ENCODE measurements around the gene FEZ2. TPM values are rescaled to one million over a fixed set of nuclear protein-coding genes. Genes with fewer than 3 reads are reported as not detected.
"Not testable (repeated sequence)": the region's sequence is repeated elsewhere in the genome, so short reads cannot be mapped to it uniquely, and the experiment has no call there.

FEZ2 gene
- total RNA-seq, 1 experiment from 2014 or later: 51.1 TPM

DNA sequence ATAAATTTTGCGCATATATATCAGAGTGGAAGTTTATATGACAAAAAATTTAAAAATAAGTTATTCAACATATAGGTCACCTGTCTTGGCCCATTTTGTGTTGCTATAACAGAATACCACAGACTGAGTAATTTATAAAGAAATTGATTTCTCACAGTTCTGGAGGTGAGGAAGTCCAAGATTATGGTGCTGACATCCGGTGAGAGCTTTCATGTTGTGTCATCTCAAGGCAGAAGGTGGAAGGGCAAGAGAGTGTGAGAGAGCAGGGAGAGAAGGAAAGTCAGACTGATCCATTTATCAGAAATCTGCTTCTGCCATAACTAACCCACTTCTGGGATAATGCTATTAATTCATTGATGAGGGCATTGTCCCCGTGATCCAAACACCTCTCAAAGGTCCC is 9.0 kb upstream of the FEZ2 start:
- H3K27ac ChIP-seq (ENCODE audit: low read length): no peak overlapping the region
- no peaks in the 10 kb centered on the region for H3K9me3 ChIP-seq (ENCODE audit: control insufficient read depth, insufficient read depth, low read depth, low read length)
- DNase-seq (ENCODE audit: low read depth, low spot score) (no peak), ATAC-seq (no peak)
- ChIA-PET CTCF (no interaction called here), POLR2A (no interaction called here)
- BruUV-seq (replicated peaks): no TSS peak
- no peak for TF ChIP-seq SIN3A (IDR thresholded peaks at IDR 0.05; ENCODE audit: borderline replicate concordance, insufficient read depth, low read depth, low read length)
- TF ChIP-seq TCF7L2 (IDR thresholded peaks at IDR 0.05; ENCODE audit: low read depth, low read length): no peak
- TF ChIP-seq, protein P1, sequence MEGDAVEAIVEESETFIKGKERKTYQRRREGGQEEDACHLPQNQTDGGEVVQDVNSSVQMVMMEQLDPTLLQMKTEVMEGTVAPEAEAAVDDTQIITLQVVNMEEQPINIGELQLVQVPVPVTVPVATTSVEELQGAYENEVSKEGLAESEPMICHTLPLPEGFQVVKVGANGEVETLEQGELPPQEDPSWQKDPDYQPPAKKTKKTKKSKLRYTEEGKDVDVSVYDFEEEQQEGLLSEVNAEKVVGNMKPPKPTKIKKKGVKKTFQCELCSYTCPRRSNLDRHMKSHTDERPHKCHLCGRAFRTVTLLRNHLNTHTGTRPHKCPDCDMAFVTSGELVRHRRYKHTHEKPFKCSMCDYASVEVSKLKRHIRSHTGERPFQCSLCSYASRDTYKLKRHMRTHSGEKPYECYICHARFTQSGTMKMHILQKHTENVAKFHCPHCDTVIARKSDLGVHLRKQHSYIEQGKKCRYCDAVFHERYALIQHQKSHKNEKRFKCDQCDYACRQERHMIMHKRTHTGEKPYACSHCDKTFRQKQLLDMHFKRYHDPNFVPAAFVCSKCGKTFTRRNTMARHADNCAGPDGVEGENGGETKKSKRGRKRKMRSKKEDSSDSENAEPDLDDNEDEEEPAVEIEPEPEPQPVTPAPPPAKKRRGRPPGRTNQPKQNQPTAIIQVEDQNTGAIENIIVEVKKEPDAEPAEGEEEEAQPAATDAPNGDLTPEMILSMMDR (IDR thresholded peaks at IDR 0.05): no peak
- TF ChIP-seq POLR2AphosphoS5 (IDR thresholded peaks at IDR 0.05; ENCODE audit: low read depth, low read length): no peak
- TF ChIP-seq, protein P2, sequence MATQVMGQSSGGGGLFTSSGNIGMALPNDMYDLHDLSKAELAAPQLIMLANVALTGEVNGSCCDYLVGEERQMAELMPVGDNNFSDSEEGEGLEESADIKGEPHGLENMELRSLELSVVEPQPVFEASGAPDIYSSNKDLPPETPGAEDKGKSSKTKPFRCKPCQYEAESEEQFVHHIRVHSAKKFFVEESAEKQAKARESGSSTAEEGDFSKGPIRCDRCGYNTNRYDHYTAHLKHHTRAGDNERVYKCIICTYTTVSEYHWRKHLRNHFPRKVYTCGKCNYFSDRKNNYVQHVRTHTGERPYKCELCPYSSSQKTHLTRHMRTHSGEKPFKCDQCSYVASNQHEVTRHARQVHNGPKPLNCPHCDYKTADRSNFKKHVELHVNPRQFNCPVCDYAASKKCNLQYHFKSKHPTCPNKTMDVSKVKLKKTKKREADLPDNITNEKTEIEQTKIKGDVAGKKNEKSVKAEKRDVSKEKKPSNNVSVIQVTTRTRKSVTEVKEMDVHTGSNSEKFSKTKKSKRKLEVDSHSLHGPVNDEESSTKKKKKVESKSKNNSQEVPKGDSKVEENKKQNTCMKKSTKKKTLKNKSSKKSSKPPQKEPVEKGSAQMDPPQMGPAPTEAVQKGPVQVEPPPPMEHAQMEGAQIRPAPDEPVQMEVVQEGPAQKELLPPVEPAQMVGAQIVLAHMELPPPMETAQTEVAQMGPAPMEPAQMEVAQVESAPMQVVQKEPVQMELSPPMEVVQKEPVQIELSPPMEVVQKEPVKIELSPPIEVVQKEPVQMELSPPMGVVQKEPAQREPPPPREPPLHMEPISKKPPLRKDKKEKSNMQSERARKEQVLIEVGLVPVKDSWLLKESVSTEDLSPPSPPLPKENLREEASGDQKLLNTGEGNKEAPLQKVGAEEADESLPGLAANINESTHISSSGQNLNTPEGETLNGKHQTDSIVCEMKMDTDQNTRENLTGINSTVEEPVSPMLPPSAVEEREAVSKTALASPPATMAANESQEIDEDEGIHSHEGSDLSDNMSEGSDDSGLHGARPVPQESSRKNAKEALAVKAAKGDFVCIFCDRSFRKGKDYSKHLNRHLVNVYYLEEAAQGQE (IDR thresholded peaks at IDR 0.05; ENCODE audit: insufficient read depth in 1 of 2, low read depth in 2 of 2, low read length in 1 of 2): no peak
- H3K4me1 ChIP-seq (ENCODE audit: control insufficient read depth, insufficient read depth, low read length): no peaks in the 10 kb centered on the region
- no peak overlapping the region for H3K4me3 ChIP-seq (ENCODE audit: low read depth in 2 of 2, low read length in 2 of 2)
- no peaks in the 10 kb centered on the region for H3K27me3 ChIP-seq (ENCODE audit: control insufficient read depth, insufficient read depth, low read length)
- no peaks in the 10 kb centered on the region for H3K36me3 ChIP-seq (ENCODE audit: control insufficient read depth, insufficient read depth, low read length)
- intact Hi-C loops (cut with micrococcal nuclease; ENCODE audit: unreplicated experiment): no loop called here
- in situ Hi-C loops (cut with HindIII; ENCODE audit: low pct_unique_long_range_greater_than_20kb, low sequenced_read_pairs): no loop called here

DNA sequence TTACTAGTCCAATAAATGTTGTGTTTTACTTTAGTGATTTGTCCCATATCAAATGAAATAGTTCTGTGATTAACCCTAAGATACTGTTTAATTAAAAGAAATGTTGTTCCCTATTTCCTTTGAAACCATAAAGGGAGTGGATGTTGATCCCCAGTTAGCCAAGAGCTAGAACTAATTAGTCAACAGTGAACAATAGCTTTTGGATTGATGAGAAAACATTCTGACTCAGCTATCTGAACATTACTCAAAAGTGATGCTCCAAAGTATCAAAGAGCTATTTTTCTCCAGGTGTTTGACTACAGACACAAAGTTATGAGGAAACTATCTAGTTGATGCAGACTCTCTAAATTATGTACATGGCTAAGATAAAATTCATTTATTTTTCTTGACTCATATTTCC is 7.3 kb upstream of the FEZ2 start:
- Histone ChIP-seq H3K9me3 (ENCODE audit: control insufficient read depth, insufficient read depth, low read depth, low read length) (no peaks in the 10 kb centered on the region), H3K36me3 (ENCODE audit: control insufficient read depth, insufficient read depth, low read length) (no peaks in the 10 kb centered on the region), H3K27ac (ENCODE audit: low read length) (no peak overlapping the region; the same call in 1 of the 2 replicates), H3K4me1 (ENCODE audit: control insufficient read depth, insufficient read depth, low read length) (no peaks in the 10 kb centered on the region), H3K4me3 (ENCODE audit: low read depth in 2 of 2, low read length in 2 of 2) (no peak overlapping the region), H3K27me3 (ENCODE audit: control insufficient read depth, insufficient read depth, low read length) (no peaks in the 10 kb centered on the region)
- ATAC-seq (no peak), DNase-seq (ENCODE audit: low read depth, low spot score) (no peak)
- in situ Hi-C loops (cut with HindIII; ENCODE audit: low pct_unique_long_range_greater_than_20kb, low sequenced_read_pairs): no loop called here
- CTCF ChIA-PET: no interaction called here
- no TSS peak for BruUV-seq (replicated peaks)
- POLR2A ChIA-PET: no interaction called here
- intact Hi-C loops (cut with micrococcal nuclease; ENCODE audit: unreplicated experiment): no loop called here
- TF ChIP-seq, protein P2 (IDR thresholded peaks at IDR 0.05; ENCODE audit: insufficient read depth in 1 of 2, low read depth in 2 of 2, low read length in 1 of 2): no peak
- TF ChIP-seq POLR2AphosphoS5 (IDR thresholded peaks at IDR 0.05; ENCODE audit: low read depth, low read length) (no peak), SIN3A (IDR thresholded peaks at IDR 0.05; ENCODE audit: borderline replicate concordance, insufficient read depth, low read depth, low read length) (no peak), TCF7L2 (IDR thresholded peaks at IDR 0.05; ENCODE audit: low read depth, low read length) (no peak)
- TF ChIP-seq, protein P1 (IDR thresholded peaks at IDR 0.05): no peak

DNA sequence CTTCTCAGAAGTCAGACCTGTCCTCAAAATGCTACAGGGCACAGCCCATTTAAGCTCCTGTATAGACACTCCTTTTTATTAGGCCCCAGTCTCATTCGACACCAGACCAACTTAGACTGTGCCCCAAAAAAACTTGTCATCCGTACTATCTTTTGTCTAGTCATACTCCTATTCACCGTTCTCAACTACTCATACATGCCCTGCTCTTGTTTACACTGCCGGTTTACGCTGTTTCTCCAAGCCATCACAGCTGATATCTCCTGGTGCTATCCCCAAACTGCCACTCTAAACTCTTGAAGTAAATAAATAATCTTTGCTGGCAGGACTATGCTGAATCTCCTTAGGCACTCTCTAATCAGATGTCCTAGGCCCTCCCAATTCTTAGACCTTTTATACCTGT is 5.7 kb upstream of the FEZ2 start:
- H3K36me3 ChIP-seq (ENCODE audit: control insufficient read depth, insufficient read depth, low read length); BruUV-seq (replicated peaks); intact Hi-C loops (cut with micrococcal nuclease; ENCODE audit: unreplicated experiment); H3K27ac ChIP-seq (ENCODE audit: low read length); H3K9me3 ChIP-seq (ENCODE audit: control insufficient read depth, insufficient read depth, low read depth, low read length); POLR2A ChIA-PET; H3K4me3 ChIP-seq (ENCODE audit: low read depth in 2 of 2, low read length in 2 of 2); CTCF ChIA-PET; H3K4me1 ChIP-seq (ENCODE audit: control insufficient read depth, insufficient read depth, low read length); H3K27me3 ChIP-seq (ENCODE audit: control insufficient read depth, insufficient read depth, low read length); ATAC-seq; in situ Hi-C loops (cut with HindIII; ENCODE audit: low pct_unique_long_range_greater_than_20kb, low sequenced_read_pairs); DNase-seq (ENCODE audit: low read depth, low spot score): not testable (repeated sequence)

Measured in Panc1 (cell line).